Measurements from ENCODE around the gene ARCN1. TPM values are rescaled to one million over a fixed set of nuclear protein-coding genes. Genes with fewer than 3 reads are reported as not detected.
A peak's percentile ranks its signal among the peaks of the same experiment; 100 is the strongest.
"Not testable (repeated sequence)": the region's sequence is repeated elsewhere in the genome, so short reads cannot be mapped to it uniquely, and the experiment has no call there.

ARCN1 gene
- total RNA-seq, 1 experiment from 2014 or later, result 102 TPM

DNA sequence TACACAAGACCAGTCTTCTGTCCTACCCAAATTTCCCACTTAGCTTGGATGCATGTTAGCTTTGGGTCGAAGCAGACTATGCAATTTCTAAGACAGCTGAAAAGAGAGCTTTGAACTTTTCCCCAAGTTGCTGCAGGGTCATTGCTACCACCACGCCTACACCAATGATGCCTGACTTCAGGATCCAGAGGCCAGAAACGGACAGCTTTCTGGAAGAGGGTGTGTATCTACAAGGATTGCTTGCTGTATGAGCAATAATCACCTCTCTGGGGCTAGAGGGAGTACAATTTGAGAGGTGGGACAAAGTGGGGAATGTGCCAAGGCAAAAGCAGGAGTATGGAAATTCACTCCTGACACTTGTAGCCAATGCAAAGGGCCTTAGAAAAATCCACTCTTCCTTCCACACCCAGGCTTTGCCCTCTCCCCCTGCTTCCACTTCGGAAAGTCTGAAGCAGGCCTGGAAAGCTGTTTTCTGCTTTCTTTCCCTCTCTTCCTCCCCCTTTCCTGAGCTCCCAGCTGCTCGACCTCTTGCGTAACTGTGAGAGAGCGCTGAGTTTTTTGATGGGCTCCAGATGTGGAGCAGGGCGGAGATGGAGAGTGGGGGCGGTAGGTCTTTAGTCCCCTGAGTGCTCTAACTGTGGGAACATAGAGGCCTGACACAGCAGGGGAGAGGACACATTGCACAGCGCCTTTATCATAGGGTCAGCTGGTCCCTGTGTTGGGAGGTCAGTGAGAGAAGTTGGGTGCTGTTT is 33.1 kb downstream of the ARCN1 start:
- DNase-seq (ENCODE audit: low spot score), result no peak

- no peak for DNase-seq (ENCODE audit: low spot score)
These were observed 34.1 kb downstream of the ARCN1 start for GRCh38 chr11:118606157-118606843.

GRCh38 chr11:118606844-118607228 is 34.6 kb downstream of the ARCN1 start:
- no peak for DNase-seq (ENCODE audit: low spot score)

DNA sequence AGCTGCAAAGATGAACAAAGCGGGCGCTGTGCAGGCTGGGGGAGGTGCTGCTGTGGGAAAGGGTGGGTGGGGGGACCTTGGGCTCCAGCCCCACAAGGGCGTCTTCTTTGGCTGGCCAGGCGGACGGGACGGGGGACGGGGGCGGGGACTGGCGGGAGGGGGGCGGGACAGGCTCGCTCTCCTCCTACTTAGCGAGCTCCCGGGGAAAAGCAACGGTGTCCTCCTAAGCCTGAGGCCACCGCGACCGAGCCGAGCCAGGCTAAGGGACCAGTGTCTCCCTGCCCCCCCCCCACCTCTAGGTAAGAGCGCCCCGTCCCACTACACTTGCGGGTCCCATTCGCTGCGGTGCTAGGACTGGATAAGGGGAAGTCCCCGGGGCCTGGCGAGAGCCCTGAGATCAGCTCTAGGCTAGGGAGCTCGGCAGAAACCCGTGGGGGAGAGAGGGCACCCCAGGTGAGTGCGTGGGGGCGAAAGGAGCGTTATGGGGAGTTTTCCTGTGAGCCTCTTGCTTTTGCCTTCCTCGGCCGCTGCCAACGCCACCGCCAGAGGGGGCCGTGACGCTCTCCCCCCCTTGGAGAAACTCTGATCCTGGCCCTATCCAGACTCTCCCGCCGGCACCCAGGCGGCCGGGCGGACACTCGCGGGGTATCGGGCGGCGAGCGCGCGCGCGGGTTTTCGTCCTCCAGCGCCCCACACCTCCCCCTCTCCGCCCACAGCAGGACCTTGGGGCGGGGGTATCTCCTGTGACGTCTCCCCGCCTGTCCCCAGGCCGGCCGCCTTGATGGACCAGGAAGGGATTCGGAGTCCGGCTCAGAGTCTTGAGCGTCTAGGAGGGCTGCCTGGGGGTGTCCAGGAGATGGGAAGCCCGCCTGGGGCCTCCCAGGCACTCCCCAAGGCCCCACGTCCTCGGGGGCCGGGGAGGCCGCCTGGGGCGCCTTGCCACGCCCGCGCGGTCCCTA is 35.5 kb downstream of the ARCN1 start, which contains the start of gene PHLDB1:
Gene PHLDB1, plus strand, starts transcription at position 215 of the 959 bp plus-strand sequence. CDS start 6,222 bp downstream, outside the sequence.
- DNase-seq (ENCODE audit: low spot score), result peak; percentile 55

GRCh38 chr11:118608360-118609227 is 36.4 kb downstream of the ARCN1 start:
- DNase-seq (ENCODE audit: low spot score), result peak; percentile 49

DNA sequence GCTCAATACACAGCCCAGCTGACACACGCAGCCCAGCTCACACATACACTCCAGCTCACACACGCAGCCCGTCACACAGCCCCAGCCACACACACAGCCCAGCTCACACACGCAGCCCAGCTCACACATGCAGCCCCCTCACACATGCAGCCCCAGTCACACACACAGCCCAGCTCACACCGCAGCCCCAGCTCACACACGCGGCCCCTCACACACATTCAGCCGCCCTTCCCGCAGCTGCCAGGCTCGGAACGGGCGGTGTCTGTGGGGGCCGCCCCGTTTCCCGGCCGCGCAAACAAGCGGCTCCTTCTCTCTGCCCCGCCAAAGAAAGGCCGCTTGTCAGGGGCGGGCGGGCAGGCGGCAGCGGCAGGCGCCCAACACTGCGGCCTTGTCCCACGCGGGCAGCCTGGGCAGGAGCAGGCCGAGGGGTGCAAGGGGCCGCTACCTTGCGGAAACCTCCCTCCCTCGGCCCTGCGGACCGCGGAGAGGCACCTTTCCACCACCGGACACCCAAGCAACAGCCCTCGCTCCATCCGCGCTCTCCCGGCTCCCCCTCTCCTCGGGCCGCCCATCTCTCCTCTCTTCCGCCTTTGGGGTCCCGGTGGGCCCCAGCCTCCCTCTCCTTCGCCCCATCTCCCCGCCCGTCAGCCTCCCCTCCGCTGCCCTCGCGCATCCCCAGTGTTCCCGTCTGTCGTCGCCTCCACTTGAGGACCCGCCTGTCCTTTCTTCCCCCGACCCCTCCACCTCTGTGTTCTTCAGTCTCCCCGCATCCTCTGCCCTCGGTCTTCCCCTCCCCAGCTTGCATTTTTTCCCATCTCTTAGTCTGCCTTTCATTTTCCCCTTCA is 37.4 kb downstream of the ARCN1 start:
- no peak for DNase-seq (ENCODE audit: low spot score)

GRCh38 chr11:118610225-118610772 is 38.1 kb downstream of the ARCN1 start:
- DNase-seq (ENCODE audit: low spot score), result no peak

- DNase-seq (ENCODE audit: low spot score), result no peak
These were observed 38.7 kb downstream of the ARCN1 start for GRCh38 chr11:118610773-118611432.

- DNase-seq (ENCODE audit: low spot score), result not testable (repeated sequence)
These were observed 39.2 kb downstream of the ARCN1 start for GRCh38 chr11:118611433-118611795.

GRCh38 chr11:118612378-118612777 is 40.2 kb downstream of the ARCN1 start:
- DNase-seq (ENCODE audit: low spot score), result peak; percentile 32

DNA sequence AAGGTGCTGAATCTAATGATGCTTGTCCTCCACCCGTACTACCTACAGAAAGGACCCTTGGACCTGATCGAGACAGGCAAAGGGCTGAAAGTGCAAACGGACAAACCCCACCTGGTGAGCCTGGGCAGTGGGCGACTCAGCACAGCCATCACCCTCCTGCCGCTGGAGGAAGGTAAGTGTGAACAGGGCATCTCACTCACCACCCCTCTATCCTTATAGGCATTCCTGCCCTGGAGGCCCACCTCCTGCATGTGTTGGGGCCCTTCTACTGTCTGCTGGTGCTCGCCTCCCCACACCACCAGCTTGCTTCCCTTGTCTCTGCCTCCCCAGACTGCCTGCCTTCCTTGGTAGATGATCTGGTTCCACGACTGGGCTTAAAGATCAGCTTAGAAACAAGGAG is 42.3 kb downstream of the ARCN1 start:
- DNase-seq (ENCODE audit: low spot score), result no peak

GRCh38 chr11:118615282-118615975 is 43.2 kb downstream of the ARCN1 start:
- peak; percentile 68 for DNase-seq (ENCODE audit: low spot score)

DNA sequence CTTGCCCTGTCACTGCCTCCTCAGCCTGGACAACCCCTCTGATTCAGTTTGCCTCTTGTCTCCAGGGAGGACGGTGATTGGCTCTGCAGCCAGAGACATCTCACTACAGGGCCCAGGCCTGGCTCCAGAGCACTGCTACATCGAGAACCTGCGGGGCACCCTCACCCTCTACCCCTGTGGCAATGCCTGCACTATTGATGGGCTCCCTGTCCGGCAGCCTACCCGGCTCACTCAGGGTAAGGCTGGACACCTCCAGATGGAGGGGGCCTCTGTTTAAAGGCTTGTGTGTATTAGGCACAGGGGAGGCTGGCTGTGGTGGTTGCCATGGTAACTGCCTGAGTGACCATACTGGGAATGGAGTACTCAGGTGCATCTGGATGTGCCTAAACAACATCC is 43.8 kb downstream of the ARCN1 start:
- DNase-seq (ENCODE audit: low spot score), result no peak

DNA sequence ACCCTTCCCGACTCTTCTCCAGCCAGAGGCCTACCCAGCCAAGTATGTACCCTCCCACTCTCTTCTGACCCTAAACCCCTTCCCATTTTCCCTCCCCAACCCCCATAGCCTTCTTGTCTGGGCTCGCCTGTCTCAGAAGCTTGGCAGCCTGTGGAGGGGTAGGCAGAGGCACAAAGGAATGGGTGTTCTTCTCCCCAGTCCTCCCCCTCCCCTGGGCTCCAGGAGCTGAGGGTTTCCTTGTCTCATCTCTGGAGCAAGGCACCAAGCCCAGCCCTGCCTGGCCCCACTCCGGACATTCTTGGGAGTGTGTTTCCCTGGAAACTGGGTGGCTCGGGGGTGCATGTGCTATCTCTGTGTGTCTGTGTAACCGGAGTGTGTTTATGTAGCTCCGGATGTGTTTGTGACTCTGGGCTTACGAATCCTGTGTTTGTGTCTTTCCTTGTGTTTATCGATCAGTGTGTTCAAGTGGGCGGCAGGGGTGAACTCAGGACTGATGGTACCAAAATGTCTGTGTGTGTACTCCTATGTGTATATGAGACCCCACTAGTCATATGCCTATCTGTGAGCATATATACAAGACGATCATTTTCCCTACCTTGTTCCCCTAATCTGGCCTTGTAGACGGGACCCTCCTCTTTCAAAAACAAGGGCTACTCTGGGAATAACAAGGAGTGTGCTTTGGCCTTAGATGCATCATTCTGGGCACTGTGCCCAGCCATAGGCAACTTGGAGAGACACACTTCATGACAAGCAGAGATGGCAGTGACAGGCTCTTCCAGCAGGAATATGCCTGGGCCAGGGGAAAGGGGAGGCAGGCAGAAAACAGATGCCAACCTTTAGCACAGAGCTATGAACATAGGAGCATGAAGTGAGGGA is 46.1 kb downstream of the ARCN1 start:
- DNase-seq (ENCODE audit: low spot score), result peak; percentile 42

- peak; percentile 89 for DNase-seq (ENCODE audit: low spot score)
These were observed 46.8 kb downstream of the ARCN1 start for GRCh38 chr11:118618991-118619375.

GRCh38 chr11:118619444-118620197 is 47.4 kb downstream of the ARCN1 start:
- DNase-seq (ENCODE audit: low spot score), result peak; percentile 93

DNA sequence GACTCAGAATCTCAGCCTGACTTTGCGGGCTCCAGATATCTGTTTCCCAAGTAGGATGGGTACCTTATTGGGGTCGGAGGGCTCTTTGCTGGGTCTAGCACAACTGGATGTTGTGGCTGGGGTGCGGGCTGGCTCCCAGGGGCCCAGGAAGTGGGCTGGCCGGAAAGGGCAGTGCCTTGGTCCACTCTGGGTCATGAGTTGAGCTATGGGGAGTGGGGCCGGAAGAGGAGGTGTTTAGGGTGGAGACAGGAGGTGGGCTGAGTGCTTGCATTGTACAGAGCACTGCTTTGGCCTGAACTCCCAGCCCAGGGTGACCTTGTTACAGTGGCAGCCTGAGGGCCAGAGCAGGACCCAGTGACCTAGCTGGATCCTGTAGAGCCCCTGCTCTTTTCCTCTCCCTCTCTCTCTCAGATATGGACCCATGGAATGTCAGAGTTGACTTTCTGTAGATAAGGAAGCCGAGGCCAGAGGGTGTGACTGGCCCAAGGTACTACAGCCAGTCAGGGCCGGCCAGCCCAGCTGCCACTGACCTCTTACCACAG is 48.4 kb downstream of the ARCN1 start:
- DNase-seq (ENCODE audit: low spot score), result peak; percentile 85

Measured in A172 (cell line).